ENCODE results near the gene CKB.

Gene CKB

DNA sequence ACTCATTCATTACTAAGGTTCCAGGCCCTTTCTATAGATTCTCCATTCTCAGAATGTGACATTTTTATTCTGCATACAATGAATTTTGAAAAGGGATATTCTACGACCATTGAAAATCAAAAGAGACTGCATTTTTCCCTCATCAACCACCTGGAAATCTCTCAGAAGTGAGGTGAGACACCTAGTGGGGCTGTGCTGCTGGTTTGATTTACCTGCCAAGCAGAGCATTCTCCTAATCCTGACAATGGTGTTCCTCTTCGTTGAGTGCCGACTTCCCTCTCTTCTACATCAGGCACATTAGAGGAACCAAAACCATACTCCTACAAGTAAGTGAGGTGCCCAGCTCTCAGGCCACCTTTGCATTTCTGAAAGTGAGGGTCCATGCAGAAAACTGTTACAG is 14.9 kb downstream of the CKB start:
- TF ChIP-seq TAF1 (IDR thresholded peaks at IDR 0.05; ENCODE audit: borderline replicate concordance, insufficient read depth, low read length) (no peak), POLR2AphosphoS5 (IDR thresholded peaks at IDR 0.05; ENCODE audit: low read depth, low read length) (no peak), SIN3A (IDR thresholded peaks at IDR 0.05; ENCODE audit: borderline replicate concordance, insufficient read depth, low read length) (no peak), FOXP2 (optimal IDR thresholded peaks at IDR 0.05; ENCODE audit: borderline replicate concordance, extremely low read depth, extremely low read length, insufficient read depth) (no peak)
- TF ChIP-seq, protein P1, sequence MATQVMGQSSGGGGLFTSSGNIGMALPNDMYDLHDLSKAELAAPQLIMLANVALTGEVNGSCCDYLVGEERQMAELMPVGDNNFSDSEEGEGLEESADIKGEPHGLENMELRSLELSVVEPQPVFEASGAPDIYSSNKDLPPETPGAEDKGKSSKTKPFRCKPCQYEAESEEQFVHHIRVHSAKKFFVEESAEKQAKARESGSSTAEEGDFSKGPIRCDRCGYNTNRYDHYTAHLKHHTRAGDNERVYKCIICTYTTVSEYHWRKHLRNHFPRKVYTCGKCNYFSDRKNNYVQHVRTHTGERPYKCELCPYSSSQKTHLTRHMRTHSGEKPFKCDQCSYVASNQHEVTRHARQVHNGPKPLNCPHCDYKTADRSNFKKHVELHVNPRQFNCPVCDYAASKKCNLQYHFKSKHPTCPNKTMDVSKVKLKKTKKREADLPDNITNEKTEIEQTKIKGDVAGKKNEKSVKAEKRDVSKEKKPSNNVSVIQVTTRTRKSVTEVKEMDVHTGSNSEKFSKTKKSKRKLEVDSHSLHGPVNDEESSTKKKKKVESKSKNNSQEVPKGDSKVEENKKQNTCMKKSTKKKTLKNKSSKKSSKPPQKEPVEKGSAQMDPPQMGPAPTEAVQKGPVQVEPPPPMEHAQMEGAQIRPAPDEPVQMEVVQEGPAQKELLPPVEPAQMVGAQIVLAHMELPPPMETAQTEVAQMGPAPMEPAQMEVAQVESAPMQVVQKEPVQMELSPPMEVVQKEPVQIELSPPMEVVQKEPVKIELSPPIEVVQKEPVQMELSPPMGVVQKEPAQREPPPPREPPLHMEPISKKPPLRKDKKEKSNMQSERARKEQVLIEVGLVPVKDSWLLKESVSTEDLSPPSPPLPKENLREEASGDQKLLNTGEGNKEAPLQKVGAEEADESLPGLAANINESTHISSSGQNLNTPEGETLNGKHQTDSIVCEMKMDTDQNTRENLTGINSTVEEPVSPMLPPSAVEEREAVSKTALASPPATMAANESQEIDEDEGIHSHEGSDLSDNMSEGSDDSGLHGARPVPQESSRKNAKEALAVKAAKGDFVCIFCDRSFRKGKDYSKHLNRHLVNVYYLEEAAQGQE (IDR thresholded peaks at IDR 0.05; ENCODE audit: insufficient read depth in 1 of 2, low read depth in 2 of 2, low read length in 2 of 2), result no peak

DNA sequence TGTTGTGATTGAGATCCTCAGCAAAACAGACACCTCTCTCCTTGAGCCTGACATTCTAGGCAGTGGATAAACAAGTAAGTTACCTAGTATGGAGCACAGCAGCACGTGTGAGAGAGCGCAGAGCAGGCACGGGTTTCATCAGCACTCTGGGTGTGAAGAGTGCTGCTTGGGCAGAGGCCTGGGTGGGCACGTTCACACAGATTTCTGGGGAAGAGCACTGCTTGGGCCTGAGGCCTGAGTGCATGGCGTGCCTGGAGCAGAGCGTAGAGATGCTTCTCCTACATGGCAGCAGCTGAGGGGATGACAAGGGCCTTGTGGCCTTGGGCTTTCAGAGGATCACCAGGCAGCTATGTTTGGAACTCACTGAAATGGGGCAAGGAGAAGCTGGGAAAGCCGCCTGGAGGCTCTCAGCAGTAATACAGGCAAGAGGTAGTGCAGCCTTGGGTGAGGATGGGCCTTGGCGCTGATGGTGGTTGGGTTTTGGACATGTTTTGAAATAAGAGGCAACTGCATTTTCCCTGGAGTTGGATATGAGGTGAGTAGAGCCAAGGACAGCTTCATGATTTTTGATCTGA is 17.6 kb downstream of the CKB start:
- no peak for TF ChIP-seq SIN3A (IDR thresholded peaks at IDR 0.05; ENCODE audit: borderline replicate concordance, insufficient read depth, low read length)
- TF ChIP-seq, protein P1 (IDR thresholded peaks at IDR 0.05; ENCODE audit: insufficient read depth in 1 of 2, low read depth in 2 of 2, low read length in 2 of 2), result no peak
- TF ChIP-seq TAF1 (IDR thresholded peaks at IDR 0.05; ENCODE audit: borderline replicate concordance, insufficient read depth, low read length), result no peak
- TF ChIP-seq FOXP2 (optimal IDR thresholded peaks at IDR 0.05; ENCODE audit: borderline replicate concordance, extremely low read depth, extremely low read length, insufficient read depth), result no peak
- TF ChIP-seq POLR2AphosphoS5 (IDR thresholded peaks at IDR 0.05; ENCODE audit: low read depth, low read length), result no peak

DNA sequence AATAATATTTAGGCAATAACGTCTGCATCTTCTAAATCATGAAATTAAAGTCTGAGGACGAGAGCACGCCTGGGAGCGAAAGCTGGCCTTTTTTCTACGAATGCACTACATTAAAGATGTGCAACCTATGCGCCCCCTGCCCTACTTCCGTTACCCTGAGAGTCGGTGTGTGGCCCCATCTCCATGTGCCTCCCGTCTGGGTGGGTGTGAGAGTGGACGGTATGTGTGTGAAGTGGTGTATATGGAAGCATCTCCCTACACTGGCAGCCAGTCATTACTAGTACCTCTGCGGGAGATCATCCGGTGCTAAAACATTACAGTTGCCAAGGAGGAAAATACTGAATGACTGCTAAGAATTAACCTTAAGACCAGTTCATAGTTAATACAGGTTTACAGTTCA is 19.3 kb downstream of the CKB start:
- no peak for TF ChIP-seq FOXP2 (optimal IDR thresholded peaks at IDR 0.05; ENCODE audit: borderline replicate concordance, extremely low read depth, extremely low read length, insufficient read depth)
- no peak for TF ChIP-seq TAF1 (IDR thresholded peaks at IDR 0.05; ENCODE audit: borderline replicate concordance, insufficient read depth, low read length)
- TF ChIP-seq, protein P1 (IDR thresholded peaks at IDR 0.05; ENCODE audit: insufficient read depth in 1 of 2, low read depth in 2 of 2, low read length in 2 of 2), result no peak
- TF ChIP-seq SIN3A (IDR thresholded peaks at IDR 0.05; ENCODE audit: borderline replicate concordance, insufficient read depth, low read length), result no peak
- TF ChIP-seq POLR2AphosphoS5 (IDR thresholded peaks at IDR 0.05; ENCODE audit: low read depth, low read length), result no peak

DNA sequence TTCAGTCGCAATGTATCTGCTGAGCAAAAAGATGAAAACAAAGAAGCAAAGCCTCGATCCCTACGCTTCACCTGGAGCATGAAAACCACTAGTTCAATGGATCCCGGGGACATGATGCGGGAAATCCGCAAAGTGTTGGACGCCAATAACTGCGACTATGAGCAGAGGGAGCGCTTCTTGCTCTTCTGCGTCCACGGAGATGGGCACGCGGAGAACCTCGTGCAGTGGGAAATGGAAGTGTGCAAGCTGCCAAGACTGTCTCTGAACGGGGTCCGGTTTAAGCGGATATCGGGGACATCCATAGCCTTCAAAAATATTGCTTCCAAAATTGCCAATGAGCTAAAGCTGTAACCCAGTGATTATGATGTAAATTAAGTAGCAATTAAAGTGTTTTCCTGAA is 19.8 kb downstream of the CKB start:
- no peak for TF ChIP-seq POLR2AphosphoS5 (IDR thresholded peaks at IDR 0.05; ENCODE audit: low read depth, low read length)
- no peak for TF ChIP-seq FOXP2 (optimal IDR thresholded peaks at IDR 0.05; ENCODE audit: borderline replicate concordance, extremely low read depth, extremely low read length, insufficient read depth)
- no peak for TF ChIP-seq TAF1 (IDR thresholded peaks at IDR 0.05; ENCODE audit: borderline replicate concordance, insufficient read depth, low read length)
- TF ChIP-seq, protein P1 (IDR thresholded peaks at IDR 0.05; ENCODE audit: insufficient read depth in 1 of 2, low read depth in 2 of 2, low read length in 2 of 2), result no peak
- TF ChIP-seq SIN3A (IDR thresholded peaks at IDR 0.05; ENCODE audit: borderline replicate concordance, insufficient read depth, low read length), result no peak
